ENCODE data around the gene RPS15.
A peak's percentile ranks its signal among the peaks of the same experiment; 100 is the strongest.

Gene RPS15

GRCh38 chr19:1455002-1455335 is 16.8 kb downstream of the RPS15 start:
- no peak for DNase-seq

GRCh38 chr19:1455336-1456120 is 17.3 kb downstream of the RPS15 start:
- peak; percentile 64 for DNase-seq

GRCh38 chr19:1456121-1456900 is 18.1 kb downstream of the RPS15 start:
- no peak for DNase-seq

GRCh38 chr19:1457031-1457739 is 19.0 kb downstream of the RPS15 start:
- no peak for DNase-seq

- DNase-seq = no peak
Observed at GRCh38 chr19:1457892-1458291, 19.7 kb downstream of the RPS15 start.

GRCh38 chr19:1459479-1459878 is 21.3 kb downstream of the RPS15 start:
- no peak for DNase-seq

GRCh38 chr19:1460033-1460995 is 22.1 kb downstream of the RPS15 start:
- DNase-seq = no peak

GRCh38 chr19:1461862-1462261 is 23.7 kb downstream of the RPS15 start:
- DNase-seq = no peak

GRCh38 chr19:1465191-1466016 is 27.2 kb downstream of the RPS15 start:
- no peak for DNase-seq

GRCh38 chr19:1466018-1466460 is 27.8 kb downstream of the RPS15 start:
- DNase-seq = no peak

GRCh38 chr19:1466461-1467214 is 28.4 kb downstream of the RPS15 start:
- no peak for DNase-seq

- no peak for DNase-seq
Observed at GRCh38 chr19:1467215-1467489, 29.0 kb downstream of the RPS15 start.

- DNase-seq = no peak
Observed at GRCh38 chr19:1467490-1468273, 29.5 kb downstream of the RPS15 start.

- no peak for DNase-seq
Observed at GRCh38 chr19:1468274-1468820, 30.2 kb downstream of the RPS15 start.

- no peak for DNase-seq
Observed at GRCh38 chr19:1468821-1469254, 30.6 kb downstream of the RPS15 start.

- no peak for DNase-seq
Observed at GRCh38 chr19:1469255-1470054, 31.3 kb downstream of the RPS15 start.

- DNase-seq = no peak
Observed at GRCh38 chr19:1470055-1470304, 31.8 kb downstream of the RPS15 start.

GRCh38 chr19:1470305-1471009 is 32.3 kb downstream of the RPS15 start:
- DNase-seq = peak; percentile 62
